Left lobe of liver (tissue), 2 donors: Measurements from ENCODE around the gene KCNE4. TPM values are rescaled to one million over a fixed set of nuclear protein-coding genes. Genes with fewer than 3 reads are reported as not detected.
"Not testable (repeated sequence)": the region's sequence is repeated elsewhere in the genome, so short reads cannot be mapped to it uniquely, and the experiment has no call there.

Source experiments
- ATAC-seq: fragments of 200-7000 bp; cut with Tn5 transposase; one replicate; pipeline ENCODE4 v1.9.1; 2020; ENCODE audit warnings: mild to moderate bottlenecking, moderate library complexity
- DNase-seq: peaks from one replicate; pipeline ENCODE4 v3.0.0-alpha.2; 2020; ENCODE audit warnings: low spot score
- total RNA-seq: library from RNA; stranded (reverse); gene quantifications from one replicate; pipeline ENCODE4 v1.2.1, GENCODE V29; 2021
- donor health status: DM: no; HTN: no; CAD: no; lungs with moderate emphysema.
- donor health status: DM: no; HTN: yes; CAD: no.

The KCNE4 gene
- total RNA-seq, 1 donor from 2014 or later: 1.2 TPM

DNA sequence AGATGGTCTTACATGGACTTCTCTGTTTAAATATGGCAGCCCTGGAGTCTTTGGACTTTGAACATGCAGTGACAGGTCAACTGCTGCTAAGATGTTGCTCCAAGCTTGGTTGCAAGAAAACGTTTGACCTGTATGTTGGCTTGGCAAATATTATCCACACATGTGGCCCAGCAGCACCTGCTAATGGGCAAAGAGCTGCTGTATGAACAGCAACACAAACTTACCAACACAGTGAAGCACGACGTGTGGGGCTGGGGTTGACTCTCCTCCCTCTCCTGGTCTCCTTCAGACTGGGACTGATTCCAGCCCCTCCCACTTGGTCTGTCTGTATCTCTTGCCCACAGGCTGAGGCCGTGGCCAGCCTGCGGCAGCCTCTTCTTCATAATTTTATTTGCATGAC, 3.8 kb downstream of the KCNE4 start:
- ATAC-seq (no peak), DNase-seq (no peak)

DNA sequence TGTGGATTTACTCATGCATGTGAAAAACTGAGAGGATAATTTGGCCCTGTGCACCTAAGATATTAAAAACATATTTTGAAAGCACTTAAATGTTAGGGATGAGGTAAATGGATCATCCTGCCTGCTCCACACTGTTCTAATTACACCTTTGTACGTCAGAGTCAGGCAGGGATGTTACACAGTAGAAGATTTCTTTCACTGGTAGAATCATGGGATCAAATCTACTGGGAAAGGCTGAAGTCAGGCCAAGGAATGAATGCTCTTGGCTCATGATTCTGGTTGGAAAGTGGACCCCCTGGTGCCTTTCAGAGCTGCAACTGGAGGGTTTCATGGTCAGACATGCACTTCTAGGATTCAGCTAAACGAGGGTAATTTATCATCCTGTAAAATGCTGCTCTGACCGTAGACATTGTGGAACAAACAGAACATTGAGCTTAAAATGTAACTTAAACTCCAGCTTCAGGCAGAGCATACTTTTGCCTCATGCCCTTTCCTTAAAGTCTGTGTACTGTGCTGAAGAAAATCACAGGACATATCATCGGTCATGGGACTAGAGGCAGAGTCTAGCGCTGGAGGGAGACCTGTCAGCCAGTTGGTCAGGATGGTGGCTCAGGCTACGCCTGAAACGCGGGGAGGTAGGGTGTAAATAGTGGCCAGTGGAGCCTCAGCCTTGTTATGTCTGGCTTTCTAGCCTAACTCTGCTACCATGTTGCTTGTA, 4.9 kb downstream of the KCNE4 start:
- no peak for DNase-seq
- ATAC-seq: no peak

DNA sequence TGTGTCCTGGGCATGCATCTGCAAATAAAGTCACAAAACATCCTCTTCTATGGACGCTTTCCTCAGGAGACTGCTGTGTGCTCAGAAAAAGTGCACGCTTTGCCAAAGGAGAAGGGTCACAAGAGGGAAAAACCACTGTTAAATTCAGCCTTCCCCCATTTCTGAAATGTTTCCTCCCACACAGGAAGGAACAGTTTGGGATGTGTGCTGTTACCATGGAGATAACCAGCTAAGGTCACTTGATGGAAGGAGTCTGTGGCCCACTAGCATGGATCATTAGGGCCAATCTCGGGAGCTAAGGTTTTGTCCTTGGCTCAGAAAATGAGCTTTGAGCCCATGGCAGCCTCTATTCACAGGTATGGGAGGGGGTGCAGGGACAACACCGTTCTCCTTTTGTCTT, 5.6 kb downstream of the KCNE4 start:
- DNase-seq (no peak), ATAC-seq (no peak)

DNA sequence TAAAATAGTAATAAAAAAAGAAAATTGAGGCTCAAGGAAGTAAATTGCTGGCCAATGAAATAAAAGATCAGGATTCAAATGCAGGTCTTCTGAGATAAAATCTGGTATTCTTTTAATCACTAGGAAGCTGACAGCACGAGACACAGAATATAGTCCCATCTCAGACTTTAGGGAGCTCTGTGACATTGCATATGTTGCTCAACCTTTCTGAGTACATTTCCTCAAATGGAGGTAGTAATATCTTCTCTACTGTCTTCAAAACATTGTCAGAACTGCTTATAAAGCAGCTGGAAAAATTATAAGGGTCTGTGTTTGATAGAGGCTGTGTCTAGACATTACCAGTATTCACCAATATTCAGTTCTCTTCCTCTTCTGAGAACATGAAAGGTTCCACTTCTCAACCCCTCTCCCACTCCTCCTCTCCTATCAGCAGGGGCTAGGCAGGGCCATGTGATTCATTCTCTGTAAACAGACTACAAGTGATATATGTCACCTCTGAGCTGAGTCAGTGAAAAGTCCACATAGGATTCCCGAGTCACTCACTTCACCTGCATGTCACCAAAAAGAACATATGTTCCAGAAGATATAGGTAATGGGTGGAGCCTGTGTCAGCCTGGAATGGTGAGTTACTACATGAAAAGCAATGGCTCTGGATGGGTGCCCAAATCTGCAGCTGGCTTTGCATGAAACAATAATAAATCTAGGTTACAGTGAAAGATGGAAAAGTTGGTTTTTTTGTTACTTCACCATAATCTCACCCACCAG, 7.1 kb downstream of the KCNE4 start:
- no peak for ATAC-seq

DNA sequence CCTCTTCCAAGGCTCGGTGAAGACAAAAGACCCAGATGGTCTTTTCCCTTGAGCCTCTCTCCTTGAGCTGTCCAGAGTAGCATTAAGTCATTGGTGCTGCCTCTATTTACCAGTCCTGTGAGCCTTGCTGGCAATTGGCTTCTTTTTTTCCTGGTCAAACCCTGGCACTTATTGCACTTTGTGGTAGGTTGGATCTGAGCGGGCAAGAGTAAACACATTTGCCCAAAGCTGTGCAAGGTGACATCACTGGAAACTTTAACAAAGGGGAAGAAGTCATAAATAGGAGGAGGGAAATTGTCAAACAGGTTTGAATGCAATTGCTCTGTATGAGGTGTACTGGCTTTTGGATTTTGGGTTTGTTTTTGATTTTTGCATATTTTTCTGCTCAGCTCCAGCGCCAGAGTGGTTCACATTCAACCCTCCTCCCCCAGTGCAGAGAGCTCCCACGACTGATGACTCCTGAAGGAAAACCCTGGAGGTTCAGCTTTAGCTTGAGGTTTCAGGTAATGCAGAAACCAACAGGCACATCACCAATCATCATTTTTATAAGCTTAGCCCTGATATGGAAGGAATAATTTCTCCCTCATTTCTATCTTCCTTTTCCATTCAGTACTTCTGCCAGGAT, 8.3 kb downstream of the KCNE4 start:
- no peak for DNase-seq
- no peak for ATAC-seq

More for the DNA sequence above, 7.1 kb downstream of the KCNE4 start:
- DNase-seq: no peak

DNA sequence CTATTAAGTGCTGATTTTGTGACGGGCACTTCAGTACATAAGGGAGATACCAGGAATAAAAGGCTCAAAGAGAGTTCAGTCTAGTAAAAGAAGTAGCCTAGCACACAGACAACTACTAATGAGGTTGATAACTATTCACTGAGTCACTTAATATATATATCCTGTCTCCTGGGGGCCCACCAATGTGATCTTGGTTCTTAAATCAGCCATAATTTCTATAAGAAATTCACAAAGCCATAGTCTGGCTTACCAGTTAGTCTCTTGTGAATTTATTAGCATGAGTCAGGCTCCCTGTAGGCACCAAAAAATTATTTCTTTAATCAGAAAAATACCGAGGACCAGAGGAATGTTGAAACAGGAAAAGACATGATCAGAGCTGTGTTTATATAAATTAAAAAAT, 10.4 kb downstream of the KCNE4 start:
- DNase-seq (no peak), ATAC-seq (no peak)

DNA sequence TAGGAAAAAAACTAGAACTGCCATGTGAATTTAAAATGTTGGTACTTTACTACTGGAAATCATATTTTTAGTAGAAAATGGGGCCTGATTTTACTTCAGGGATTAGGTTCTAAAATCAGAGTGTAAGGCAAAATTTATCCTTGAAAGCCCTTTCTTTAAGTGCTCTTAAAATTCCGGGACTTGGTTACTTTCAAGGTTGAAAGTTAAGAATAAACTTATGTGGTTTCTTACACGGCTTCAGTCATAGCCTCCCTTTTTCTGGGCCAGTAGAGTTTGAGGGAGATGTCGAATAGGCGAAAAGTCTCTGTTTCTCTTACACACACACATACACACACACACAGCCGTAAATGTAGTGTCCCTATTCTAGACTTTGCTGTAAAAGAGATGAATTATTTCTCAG, 13.1 kb downstream of the KCNE4 start:
- DNase-seq (no peak), ATAC-seq (no peak)

DNA sequence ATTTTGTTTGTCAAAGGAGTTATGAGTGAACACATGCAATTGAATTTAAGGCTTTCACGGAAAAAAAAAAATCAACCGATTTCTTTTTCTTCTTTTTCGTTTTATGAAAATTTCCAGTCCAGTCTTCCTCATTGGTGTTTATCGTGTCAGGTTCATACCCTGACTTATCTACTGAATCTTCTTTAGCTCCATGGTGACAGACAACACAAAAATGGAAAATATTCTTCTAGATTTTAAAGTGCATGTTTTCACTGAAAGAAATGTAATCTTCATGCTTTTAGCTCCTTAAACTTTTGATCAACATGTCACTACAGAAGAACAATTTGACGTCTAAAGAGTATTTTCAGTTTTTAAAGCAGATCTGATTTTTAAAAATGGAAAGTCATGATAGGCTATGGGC, 14.7 kb downstream of the KCNE4 start:
- no peak for ATAC-seq

DNA sequence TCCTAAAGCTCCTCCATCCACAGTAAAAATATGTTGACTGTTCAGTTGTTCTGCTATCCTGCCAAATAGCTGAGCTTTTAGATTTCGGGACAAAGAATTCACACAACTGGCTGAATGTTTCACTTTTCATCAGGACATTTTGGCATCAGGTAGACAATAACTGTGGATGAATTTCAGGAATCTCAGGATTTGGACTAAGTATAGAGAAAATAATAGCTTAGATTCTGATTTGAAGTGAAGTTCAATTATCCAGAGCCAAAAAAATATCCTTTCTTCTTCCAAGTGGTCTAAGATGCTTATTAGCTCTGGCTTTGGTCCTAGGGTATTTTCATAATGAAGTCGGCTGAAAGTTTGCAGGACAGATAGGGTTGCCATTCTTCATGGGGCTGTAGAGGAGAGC, 16.1 kb downstream of the KCNE4 start:
- ATAC-seq: no peak
- no peak for DNase-seq

More for the DNA sequence above, 14.7 kb downstream of the KCNE4 start:
- DNase-seq: no peak

DNA sequence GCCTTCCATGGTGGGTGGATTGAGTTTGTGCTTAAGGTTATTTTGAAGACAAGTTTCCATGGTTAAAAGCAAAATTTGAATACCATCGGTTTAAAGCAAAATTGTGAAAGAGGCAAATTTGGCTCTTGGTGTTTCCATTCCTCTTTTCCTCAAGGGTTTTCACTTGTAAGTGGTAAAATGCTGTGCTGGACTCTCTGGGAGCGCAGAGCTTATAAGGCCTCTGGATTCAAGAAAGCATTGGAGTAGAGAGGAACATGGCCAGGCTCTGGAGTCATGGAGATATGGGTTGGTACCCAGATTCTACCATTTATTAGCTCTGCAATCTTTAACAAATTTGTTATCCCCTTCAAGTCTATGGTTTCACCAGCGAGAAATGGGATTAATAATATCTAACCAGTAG, 17.5 kb downstream of the KCNE4 start:
- no peak for DNase-seq
- no peak for ATAC-seq

DNA sequence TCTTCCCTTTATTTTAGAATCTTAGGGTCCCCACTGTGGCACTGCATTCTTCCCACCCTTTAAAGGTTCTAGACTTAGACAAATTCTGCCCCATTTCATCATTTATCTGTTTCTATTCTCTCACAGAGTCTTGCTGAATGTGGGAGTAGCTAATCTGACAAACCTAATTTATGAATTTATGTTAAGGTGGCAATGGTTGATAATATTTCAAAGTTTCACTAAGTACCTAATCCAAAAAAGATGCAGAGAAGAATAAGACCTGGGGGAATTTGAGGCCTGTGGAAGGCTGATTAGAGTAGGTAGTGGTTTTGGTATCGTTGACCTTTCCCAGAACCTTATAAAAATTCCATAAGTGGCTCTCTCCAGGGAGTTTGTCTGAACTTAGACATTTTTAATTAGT, 18.0 kb downstream of the KCNE4 start:
- DNase-seq (no peak), ATAC-seq (no peak)

DNA sequence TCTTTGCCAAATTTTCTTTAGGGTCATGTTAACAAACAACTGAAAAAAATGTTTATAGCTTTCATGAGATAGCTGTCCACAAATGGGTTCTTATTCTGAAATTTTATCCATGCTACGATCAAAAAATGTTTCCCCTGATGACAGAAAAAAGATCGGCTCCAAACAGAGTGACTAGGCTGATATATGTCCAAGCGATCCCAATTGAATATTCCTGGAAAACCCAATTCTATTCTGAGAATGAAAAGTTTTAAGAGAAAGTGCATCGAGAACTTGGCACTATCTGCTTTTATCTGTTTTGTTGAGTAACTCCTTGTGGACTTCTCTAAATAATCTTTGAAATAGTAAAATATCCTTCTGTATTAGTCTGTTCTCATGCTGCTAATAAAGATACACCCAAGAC, 19.1 kb downstream of the KCNE4 start:
- DNase-seq (no peak), ATAC-seq (no peak)

DNA sequence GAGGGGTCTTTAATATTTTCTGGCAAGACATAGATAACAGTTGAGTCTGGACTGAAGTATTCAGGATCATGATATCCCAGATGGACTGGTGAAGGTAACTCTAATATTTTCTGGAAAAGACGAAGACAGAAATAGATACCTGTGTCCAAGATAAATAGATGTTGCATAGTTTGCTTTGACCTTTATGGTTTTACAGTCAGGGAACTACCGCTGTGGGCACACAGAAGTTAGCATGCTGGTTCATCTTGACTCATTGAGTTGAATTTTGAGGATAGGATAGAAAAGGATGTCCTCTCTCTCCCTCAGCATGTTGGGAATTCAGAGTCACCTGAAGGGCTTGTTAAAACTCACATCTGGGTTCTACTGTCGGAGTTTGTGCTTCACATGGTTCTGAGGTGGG, 20.8 kb downstream of the KCNE4 start:
- ATAC-seq (no peak), DNase-seq (no peak)

DNA sequence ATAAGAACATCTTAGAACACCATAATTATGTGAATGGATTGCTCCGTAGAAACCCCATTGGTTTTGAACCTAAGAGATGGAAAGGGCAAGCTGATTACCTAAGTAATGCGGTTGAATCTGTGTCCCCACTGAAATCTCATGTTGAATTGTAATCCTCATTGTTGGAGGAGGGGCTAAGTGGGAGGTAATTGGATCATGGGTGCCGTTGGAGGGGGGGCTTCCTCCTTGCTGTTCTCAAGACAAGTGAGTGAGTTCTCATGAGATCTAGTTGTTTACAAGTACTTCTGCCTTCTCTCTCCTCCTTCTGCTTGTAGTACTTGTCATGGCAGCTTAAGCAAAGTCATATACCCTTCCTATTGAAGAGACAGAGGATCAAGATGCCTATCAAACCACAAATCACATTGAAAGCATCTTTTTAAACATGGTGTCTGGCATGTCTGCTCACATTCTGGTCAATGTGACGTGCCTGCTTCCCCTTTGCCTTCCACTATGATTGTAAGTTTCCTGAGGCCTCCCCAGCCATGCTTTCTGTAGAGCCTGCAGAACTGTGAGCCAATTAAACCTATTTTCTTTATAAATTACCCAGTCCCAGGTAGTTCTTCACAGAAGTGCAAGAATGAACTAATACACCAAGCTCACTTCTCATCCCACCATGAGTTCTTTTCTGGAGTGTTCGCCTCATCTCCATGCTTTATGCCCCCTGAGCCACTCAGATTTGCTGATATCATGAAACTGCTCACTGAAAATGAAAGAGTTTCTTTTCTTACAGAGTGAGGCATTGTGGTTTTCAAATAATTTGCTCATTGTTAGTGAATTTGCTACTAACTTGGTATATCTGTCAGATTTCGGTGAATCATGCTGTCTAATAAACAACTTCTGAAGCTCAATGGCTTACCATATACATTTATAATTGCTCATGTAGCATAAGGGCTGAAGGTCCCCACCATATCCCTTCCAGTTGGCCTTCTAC, 23.6 kb downstream of the KCNE4 start:
- ATAC-seq (no peak), DNase-seq (no peak)

DNA sequence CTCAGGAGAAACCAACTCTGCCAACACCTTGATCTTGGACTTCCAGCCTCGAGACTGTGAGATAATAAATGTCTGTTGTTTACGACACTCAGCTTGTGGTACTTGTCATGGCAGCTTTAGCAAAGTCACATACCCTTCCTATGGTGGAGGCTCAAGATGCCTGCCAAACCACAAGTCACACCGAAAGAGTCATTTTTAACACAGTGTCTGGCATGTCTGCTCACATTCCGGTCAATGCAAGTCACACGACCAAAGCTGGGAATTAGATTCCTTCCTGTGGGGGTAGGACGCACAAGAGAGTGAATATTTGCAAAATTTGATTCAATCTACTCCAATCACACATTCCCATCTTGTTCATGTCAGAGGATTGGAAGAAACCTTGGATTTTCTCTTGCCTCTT, 24.6 kb downstream of the KCNE4 start:
- no peak for ATAC-seq
- no peak for DNase-seq

DNA sequence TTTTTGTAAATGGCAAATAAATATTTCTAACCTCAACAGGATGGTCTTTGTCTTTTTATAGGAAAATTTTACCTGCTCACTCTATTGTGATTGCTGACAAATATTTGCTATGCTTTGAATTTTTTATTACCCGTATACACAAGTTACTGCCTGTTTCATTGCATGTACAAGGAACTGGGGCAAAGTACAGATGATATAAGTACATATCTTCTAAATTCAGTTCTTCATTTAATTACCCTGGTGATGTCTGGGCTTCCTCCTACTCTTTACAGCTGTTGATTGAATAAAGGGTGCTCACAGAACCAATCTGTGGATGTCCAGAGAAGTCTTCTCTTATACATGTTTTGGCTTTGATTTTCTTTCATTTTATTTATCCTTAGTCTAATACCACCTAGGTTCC, 26.5 kb downstream of the KCNE4 start:
- no peak for DNase-seq
- no peak for ATAC-seq

DNA sequence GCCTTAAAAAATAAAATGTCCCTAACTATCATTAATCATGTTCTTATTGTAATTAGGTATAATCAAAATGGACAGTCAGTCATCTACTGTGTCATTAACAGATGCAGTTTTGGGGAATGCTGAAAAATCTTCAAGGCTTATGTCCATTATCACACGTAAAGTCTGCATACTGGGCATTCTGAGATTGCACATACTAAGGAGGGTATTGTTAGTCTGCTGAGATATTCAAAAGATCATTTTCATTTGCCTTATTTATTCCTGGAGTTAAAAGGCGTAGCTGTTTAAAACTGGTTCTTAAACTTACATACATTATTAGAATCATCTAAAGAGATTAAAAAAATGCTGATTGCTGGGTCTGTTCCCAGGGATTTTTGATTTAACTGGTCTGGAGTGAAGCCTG, 27.4 kb downstream of the KCNE4 start:
- no peak for ATAC-seq

DNA sequence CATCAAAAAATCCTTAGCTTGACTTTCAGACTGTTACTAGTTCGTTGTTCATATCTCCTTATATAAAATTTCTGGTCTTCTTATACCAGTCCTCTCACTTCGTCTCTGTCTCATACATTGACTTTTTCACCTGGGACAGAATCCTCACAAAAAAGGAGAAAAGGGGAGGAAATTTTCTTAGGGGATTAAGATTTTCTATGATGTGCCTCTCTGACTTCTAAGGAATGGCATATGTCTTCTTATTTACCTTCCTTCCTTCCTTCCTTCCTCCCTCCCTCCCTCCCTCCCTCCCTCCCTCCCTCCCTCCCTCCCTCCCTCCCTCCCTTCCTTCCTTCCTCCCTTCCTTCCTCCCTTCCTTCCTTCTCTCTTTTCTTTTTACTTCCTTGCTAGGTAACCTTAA, 27.9 kb downstream of the KCNE4 start:
- DNase-seq (no peak), ATAC-seq (no peak)

More for the DNA sequence above, 27.4 kb downstream of the KCNE4 start:
- DNase-seq: no peak

DNA sequence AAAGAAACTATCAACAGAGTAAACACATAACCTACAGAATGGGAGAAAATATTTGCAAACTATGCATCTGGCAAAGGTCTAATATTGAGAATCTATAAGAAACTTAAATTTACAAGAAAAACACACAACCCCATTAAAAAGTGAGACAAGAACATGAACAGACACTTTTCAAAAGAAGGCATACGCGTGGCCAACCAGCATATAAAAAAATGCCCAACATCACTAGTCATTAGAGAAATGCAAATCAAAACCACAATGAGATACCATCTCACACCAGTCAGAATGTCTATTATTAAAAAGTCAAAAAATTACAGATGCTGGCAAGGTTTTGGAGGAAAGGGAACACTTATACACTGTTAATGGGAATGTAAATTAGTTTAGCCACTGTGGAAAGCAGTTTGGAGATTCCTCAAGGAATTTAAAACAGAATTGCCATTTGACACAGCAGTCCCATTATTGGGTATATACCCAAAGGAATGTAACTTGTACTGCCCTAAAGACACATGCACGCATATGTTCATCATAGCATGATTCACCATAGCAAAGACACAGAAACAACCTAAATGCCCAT, 28.9 kb downstream of the KCNE4 start:
- DNase-seq, ATAC-seq: not testable (repeated sequence)

DNA sequence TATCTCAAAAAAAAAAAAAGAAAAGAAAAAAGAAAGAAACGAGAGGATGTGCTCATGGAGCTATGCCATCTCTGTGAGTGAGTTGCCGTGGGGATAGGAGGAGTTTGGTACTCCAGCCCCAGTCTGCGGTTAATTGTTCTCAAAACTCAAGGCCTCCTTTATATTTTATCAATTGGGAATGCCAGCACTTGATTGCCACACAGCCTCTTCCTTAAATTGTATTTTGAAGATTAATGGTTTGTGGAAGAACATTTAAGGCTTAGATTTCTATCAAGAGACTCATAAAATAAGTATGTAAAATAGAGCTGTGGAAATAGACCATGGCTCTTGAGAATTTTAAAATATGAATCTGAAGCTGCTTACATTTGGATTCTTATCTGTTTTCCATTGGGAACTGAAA, 29.8 kb downstream of the KCNE4 start:
- no peak for ATAC-seq
- no peak for DNase-seq

DNA sequence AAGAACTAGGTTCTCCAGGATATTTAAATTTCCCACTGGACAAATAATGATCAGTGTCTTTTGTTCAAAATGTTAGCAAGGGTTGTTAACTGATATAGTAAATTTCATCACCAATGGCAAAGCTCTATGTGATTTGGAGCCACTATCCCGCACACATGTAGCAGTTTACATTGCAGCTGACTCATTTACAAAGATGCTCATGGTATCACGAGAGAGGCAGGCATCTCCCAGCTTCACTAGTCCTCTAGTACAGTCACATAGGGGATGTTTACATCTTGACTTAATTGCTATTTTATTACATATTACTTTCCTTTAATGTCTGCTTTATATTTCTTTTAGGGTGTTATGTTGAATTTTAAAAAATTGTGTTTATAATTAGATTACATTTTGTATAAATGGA, 30.7 kb downstream of the KCNE4 start:
- ATAC-seq: no peak

More for the DNA sequence above, 30.7 kb downstream of the KCNE4 start:
- DNase-seq: no peak
